Esophagus muscularis mucosa (tissue), 4 donors: ENCODE data around the gene RASL11A. TPM values are rescaled to one million over a fixed set of nuclear protein-coding genes. Genes with fewer than 3 reads are reported as not detected.

Experiments used
- DNase-seq: peaks from one replicate; pipeline ENCODE4 v3.0.0-alpha.2; 2017; ENCODE audit errors: extremely low spot score
- H3K27ac ChIP-seq, 4 donors: fragments of 200-600 bp; sonication (generic); replicated peaks in 1 of 4; 1 replicate in 3 of 4; 2 replicates in 1 of 4; pipeline ENCODE4 v1.5.1; 2016 to 2019; ENCODE audit warnings: mild to moderate bottlenecking in 1 of 4
- H3K27me3 ChIP-seq, 4 donors: fragments of 200-600 bp; sonication (generic); one replicate each; pipeline versions ENCODE4 v1.5.1 to v1.6.0; 2016 to 2019
- H3K36me3 ChIP-seq, 4 donors: fragments of 200-600 bp; sonication (generic); one replicate each; pipeline ENCODE4 v1.5.1; 2016 to 2019
- H3K4me1 ChIP-seq, 4 donors: fragments of 200-600 bp; sonication (generic); one replicate each; pipeline ENCODE4 v1.5.1; 2016 to 2019
- H3K4me3 ChIP-seq, 4 donors: fragments of 200-600 bp; sonication (generic); 1 replicate in 2 of 4; 2 replicates in 2 of 4; pipeline ENCODE4 v1.5.1; 2016 to 2019; ENCODE audit warnings: mild to moderate bottlenecking in 4 of 4, moderate library complexity in 1 of 4
- H3K9me3 ChIP-seq, 4 donors: fragments of 200-600 bp; sonication (generic); 1 replicate in 3 of 4; 2 replicates in 1 of 4; pipeline ENCODE4 v1.5.1; 2016 to 2019
- EP300 ChIP-seq: sonication (generic); formaldehyde crosslinking; IDR thresholded peaks from one replicate; pipeline ENCODE4 v1.6.1; 2017; ENCODE audit warnings: antibody characterized with exemption
- POLR2A ChIP-seq: fragments of 450-650 bp; IDR thresholded peaks from one replicate; pipeline ENCODE4 v1.6.1; 2017; ENCODE audit warnings: antibody characterized with exemption, moderate library complexity, mild to moderate bottlenecking, low read depth
- POLR2AphosphoS5 ChIP-seq, 2 donors: sonication (generic); formaldehyde crosslinking; IDR thresholded peaks; one replicate each; pipeline ENCODE4 v1.6.1; 2017; ENCODE audit warnings: antibody characterized with exemption in 2 of 2
- WGBS: methylation state at CpG from one replicate; pipeline ENCODE4 v1.1.5; 2018; 5-methylcytosine and 5-hydroxymethylcytosine counted together
- intact Hi-C: fragments of 100-400 bp; cut with DNase I; formaldehyde crosslinking; loops from one replicate; pipeline ENCODE4 v1.15.1; 2023
- total RNA-seq, 4 donors: library from RNA; depleted of rRNA; stranded (reverse); fragments of >200 nt; gene quantifications; one replicate each; pipeline versions ENCODE4 v1.1.0 to v1.2.1, GENCODE V29; 2016
- TF ChIP-seq, protein P1 (sequence below), 3 experiments: fragments of 200-600 bp in 2 of 3; fragments of 450-650 bp in 1 of 3; sonication (generic) in 2 of 3; IDR thresholded peaks; one replicate each; pipeline ENCODE4 v1.5.1; 2017 to 2019; ENCODE audit warnings: antibody characterized with exemption in 3 of 3, mild to moderate bottlenecking in 2 of 3, moderate library complexity in 1 of 3

The RASL11A gene
- total RNA-seq, 4 donors from 2014 or later, result 11.2 to 98.9 (median 41.1) TPM

DNA sequence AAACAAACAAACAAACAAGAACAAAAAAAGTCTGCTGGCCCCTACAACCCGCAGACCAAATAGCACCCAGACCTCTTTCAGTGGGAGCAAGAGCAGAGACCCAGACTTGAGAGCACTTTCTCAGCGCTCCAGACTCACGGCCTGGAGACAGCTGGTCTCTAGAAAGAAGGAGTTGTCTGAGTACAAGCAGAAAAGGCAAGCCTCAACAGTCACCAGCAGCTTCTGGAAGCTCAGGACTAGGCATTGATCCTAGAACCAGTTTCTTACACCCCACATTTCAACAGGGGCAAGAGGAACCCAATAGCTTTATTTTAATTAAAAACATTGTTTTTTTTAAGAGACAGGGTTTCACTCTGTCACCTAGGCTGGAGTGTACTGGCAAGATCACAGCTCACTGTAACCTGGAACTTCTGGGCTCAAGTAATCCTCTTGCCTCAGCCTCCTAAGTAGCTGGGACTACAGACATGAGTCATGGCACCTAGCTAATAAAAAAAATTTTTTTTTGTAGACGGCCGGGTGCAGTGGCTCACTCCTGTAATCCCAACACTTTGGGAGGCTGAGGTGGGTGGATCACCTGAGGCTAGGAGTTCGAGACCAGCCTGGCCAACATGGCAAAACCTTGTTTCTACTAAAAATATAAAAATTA is 30.4 kb downstream of the RASL11A start:
- intact Hi-C loops, result no loop called here
- no peak for DNase-seq
- WGBS, result 85% methylated on average over 6 of the region's 6 CpGs
- no peaks in the 10 kb centered on the region for H3K27me3 ChIP-seq
- no peak overlapping the region for H3K4me3 ChIP-seq
- no peaks in the 10 kb centered on the region for H3K9me3 ChIP-seq
- TF ChIP-seq POLR2AphosphoS5 (IDR thresholded peaks at IDR 0.05), result no peak
- TF ChIP-seq, protein P1, sequence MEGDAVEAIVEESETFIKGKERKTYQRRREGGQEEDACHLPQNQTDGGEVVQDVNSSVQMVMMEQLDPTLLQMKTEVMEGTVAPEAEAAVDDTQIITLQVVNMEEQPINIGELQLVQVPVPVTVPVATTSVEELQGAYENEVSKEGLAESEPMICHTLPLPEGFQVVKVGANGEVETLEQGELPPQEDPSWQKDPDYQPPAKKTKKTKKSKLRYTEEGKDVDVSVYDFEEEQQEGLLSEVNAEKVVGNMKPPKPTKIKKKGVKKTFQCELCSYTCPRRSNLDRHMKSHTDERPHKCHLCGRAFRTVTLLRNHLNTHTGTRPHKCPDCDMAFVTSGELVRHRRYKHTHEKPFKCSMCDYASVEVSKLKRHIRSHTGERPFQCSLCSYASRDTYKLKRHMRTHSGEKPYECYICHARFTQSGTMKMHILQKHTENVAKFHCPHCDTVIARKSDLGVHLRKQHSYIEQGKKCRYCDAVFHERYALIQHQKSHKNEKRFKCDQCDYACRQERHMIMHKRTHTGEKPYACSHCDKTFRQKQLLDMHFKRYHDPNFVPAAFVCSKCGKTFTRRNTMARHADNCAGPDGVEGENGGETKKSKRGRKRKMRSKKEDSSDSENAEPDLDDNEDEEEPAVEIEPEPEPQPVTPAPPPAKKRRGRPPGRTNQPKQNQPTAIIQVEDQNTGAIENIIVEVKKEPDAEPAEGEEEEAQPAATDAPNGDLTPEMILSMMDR (IDR thresholded peaks at IDR 0.05), result no peak
- TF ChIP-seq EP300, result no peak
- no peak for TF ChIP-seq POLR2A
- no peaks in the 10 kb centered on the region for H3K4me1 ChIP-seq
- H3K36me3 ChIP-seq, result no peaks in the 10 kb centered on the region
- no peak overlapping the region for H3K27ac ChIP-seq

DNA sequence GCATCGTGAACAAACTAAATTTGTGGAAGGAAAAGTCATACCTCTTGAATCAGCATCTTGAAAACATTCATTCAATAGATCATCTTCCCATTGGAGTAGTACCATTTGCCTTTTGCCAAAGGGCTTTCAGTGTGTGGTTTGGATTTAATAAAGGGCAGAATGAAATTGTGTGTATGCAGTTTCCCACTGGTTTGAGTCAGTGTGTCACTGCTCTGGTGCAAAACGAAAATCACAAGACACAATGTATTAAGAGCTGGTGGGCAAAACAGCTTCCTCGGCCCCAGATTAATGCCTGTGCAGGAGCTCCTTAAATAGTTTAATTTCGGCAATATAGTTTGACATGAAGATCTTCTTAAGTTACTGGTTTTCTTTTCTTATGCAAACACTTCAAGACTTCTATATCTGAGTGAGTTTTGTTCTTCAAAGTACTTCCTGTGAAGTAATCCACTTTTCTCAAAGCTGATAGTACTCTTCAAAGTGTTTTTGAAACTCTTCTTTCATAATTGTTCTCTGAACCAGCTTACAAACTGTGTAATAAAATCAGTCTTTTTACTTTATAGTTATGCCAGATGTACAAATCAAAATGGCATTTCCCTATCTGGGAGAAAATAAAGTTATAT is 32.1 kb downstream of the RASL11A start:
- TF ChIP-seq EP300 (no peak), POLR2AphosphoS5 (IDR thresholded peaks at IDR 0.05) (no peak), POLR2A (no peak)
- TF ChIP-seq, protein P1 (IDR thresholded peaks at IDR 0.05), result no peak
- H3K4me1 ChIP-seq, result no peaks in the 10 kb centered on the region
- no peaks in the 10 kb centered on the region for H3K36me3 ChIP-seq
- no peak overlapping the region for H3K4me3 ChIP-seq
- 71% methylated on average over 4 of the region's 4 CpGs for WGBS
- intact Hi-C loops, result no loop called here
- no peaks in the 10 kb centered on the region for H3K27me3 ChIP-seq
- no peak for DNase-seq
- H3K27ac ChIP-seq, result no peak overlapping the region
- H3K9me3 ChIP-seq, result no peaks in the 10 kb centered on the region

DNA sequence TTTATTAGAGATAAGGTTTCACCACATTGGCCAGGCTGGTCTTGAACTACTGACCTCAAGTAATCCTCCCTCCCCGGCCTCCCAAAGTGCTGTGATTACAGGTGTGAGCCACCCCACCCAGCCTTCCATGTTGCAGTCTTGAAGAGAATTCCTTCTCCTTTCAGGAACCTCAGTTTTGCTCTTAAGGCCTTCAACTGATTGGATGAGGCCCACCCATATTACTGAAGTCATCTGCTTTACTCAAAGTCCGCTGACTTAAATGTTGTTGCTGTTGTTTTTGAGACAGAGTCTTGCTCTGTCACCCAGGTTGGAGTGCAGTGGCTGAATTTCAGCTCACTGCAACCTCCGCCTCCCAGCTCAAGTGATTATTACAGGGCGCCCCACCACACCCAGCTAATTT is 33.5 kb downstream of the RASL11A start:
- DNase-seq, result no peak
- Histone ChIP-seq H3K27me3 (no peaks in the 10 kb centered on the region), H3K9me3 (no peaks in the 10 kb centered on the region), H3K27ac (no peak overlapping the region), H3K4me1 (no peaks in the 10 kb centered on the region), H3K4me3 (no peak overlapping the region), H3K36me3 (no peaks in the 10 kb centered on the region)
- TF ChIP-seq POLR2AphosphoS5 (IDR thresholded peaks at IDR 0.05) (no peak), EP300 (no peak), POLR2A (no peak)
- TF ChIP-seq, protein P1 (IDR thresholded peaks at IDR 0.05), result no peak
- 91% methylated on average over 4 of the region's 4 CpGs for WGBS
- intact Hi-C loops, result no loop called here

DNA sequence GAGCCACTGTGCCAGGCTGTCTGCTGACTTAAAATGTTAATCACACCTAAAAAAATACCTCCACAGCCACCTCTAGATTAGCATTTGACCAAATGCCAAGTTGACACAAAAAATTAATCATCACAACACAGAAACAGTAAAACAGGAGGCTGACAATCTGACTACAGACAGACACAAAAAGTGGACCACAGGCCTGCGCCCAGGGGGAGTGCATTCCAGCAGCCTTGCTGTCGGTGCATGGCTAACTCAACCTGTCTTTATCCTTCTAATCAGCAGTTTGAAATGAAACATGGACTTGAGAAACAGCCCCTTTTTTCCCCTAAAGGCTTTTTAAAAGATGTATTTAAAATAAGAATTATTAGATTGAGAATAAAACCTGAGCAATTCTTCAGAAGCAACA is 34.0 kb downstream of the RASL11A start:
- intact Hi-C loops, result no loop called here
- no peak for DNase-seq
- Histone ChIP-seq H3K27me3 (no peaks in the 10 kb centered on the region), H3K9me3 (no peaks in the 10 kb centered on the region), H3K27ac (no peak overlapping the region), H3K36me3 (no peaks in the 10 kb centered on the region), H3K4me3 (no peak overlapping the region), H3K4me1 (no peaks in the 10 kb centered on the region)
- 81% methylated on average over 2 of the region's 2 CpGs for WGBS
- TF ChIP-seq POLR2A, result no peak
- TF ChIP-seq, protein P1 (IDR thresholded peaks at IDR 0.05), result no peak
- no peak for TF ChIP-seq POLR2AphosphoS5 (IDR thresholded peaks at IDR 0.05)
- TF ChIP-seq EP300, result no peak

DNA sequence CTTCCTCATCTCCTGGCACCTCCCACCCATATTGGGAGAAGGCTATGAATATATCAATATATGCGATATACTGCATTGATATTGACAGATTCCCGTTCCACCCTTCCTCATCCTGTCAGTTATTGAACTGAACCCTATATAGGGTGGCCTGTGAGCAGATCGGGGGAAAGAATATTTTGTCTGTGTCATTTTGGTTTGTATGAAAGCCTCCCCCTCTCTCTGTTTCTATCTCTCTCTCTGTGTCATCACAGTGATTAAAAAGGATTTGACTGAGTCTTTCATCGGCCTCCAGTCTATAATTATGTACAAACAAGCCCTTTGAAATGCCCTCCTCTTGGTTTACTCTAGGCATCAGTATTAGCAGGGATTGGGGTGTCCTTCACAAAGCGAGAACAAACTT is 35.7 kb downstream of the RASL11A start:
- H3K4me1 ChIP-seq, result no peaks in the 10 kb centered on the region
- H3K36me3 ChIP-seq, result no peaks in the 10 kb centered on the region
- no peaks in the 10 kb centered on the region for H3K27me3 ChIP-seq
- TF ChIP-seq POLR2A (no peak), POLR2AphosphoS5 (IDR thresholded peaks at IDR 0.05) (no peak)
- no peak for DNase-seq
- WGBS, result 87% methylated on average over 5 of the region's 5 CpGs
- no peak overlapping the region for H3K27ac ChIP-seq
- no peak overlapping the region for H3K4me3 ChIP-seq
- H3K9me3 ChIP-seq, result no peaks in the 10 kb centered on the region
- intact Hi-C loops, result no loop called here
